Pancreas (tissue), 10 donors: ENCODE results near the gene DDIT4. TPM values are rescaled to one million over a fixed set of nuclear protein-coding genes. Genes with fewer than 3 reads are reported as not detected.
A peak's percentile ranks its signal among the peaks of the same experiment; 100 is the strongest.
"Not testable (repeated sequence)": the region's sequence is repeated elsewhere in the genome, so short reads cannot be mapped to it uniquely, and the experiment has no call there.

ENCODE experiments used
- ATAC-seq, 4 donors: fragments of 200-7000 bp; cut with Tn5 transposase; one replicate each; pipeline versions ENCODE4 v1.8.0 to v1.9.1; 2020; ENCODE audit warnings: mild to moderate bottlenecking in 4 of 4, moderate library complexity in 4 of 4
- DNase-seq, 6 donors: peaks; one replicate each; pipeline ENCODE4 v3.0.0-alpha.2; 2020
- FAIRE-seq: peaks from 2 replicates; lab custom pipeline; 2012; peaks lifted over from hg19 to GRCh38; lab: Jason Lieb, UNC
- H3K27ac ChIP-seq, 4 donors: fragments of 200-600 bp; sonication (generic); 1 replicate in 3 of 4; 2 replicates in 1 of 4; pipeline versions ENCODE4 v1.5.0 to v1.8.0; 2020
- H3K27me3 ChIP-seq, 4 donors: fragments of 200-600 bp; one replicate each; pipeline ENCODE4 v1.8.0; 2021
- H3K36me3 ChIP-seq, 3 donors: fragments of 200-600 bp; sonication (generic) in 1 of 3; one replicate each; pipeline versions ENCODE4 v1.5.0 to v1.8.0; 2020 to 2021
- H3K4me1 ChIP-seq, 3 donors: fragments of 200-600 bp; one replicate each; pipeline ENCODE4 v1.8.0; 2021
- H3K4me3 ChIP-seq, 4 donors: fragments of 200-600 bp; sonication (generic) in 2 of 4; one replicate each; pipeline versions ENCODE4 v1.5.0 to v1.8.0; 2020 to 2021
- H3K9me3 ChIP-seq, 4 donors: fragments of 200-600 bp; one replicate each; pipeline ENCODE4 v1.8.0; 2021
- CTCF ChIP-seq, 4 donors: fragments of 200-600 bp; sonication (generic) in 3 of 4; IDR thresholded peaks; one replicate each; pipeline versions ENCODE4 v1.5.0 to v1.8.0; 2021; ENCODE audit warnings: antibody characterized with exemption in 4 of 4
- WGBS, 2 donors: extraction: QIAGEN DNeasy Blood & Tissue Kit; methylation state at CpG; one replicate each; pipeline ENCODE4 v1.1.7; 2013; 5-methylcytosine and 5-hydroxymethylcytosine counted together
- intact Hi-C, 3 donors: fragments of 100-400 bp; cut with DNase I; formaldehyde crosslinking; loops; one replicate each; pipeline versions ENCODE4 v1.11.1 to v1.14.2; 2022
- polyA plus RNA-seq, 2 donors: library from polyadenylated mRNA; stranded (reverse); fragments of 200-250 nt; gene quantifications; one replicate each; pipeline ENCODE4 v1.2.3, GENCODE V29; 2013
- total RNA-seq, 6 donors: library from RNA; stranded (reverse); fragmentation: NEBNext Ultra II Directional in 4 of 6; extraction: Animal tissue kit (Norgen Biotek cat#: 25700) in 4 of 6; gene quantifications; one replicate each; pipeline versions ENCODE4 v1.2.1 to v1.2.4, GENCODE V29; 2021 to 2023
- donor health status: healthy with polysubstance abuse.
- donor health status: DM: no; HTN: no; CAD: no; lungs with moderate emphysema.
- donor health status: DM: no; HTN: no; CAD: no.
- donor health status: control.
- donor health status: control.
- donor health status: Bipolar disorder and iron deficiency.
- donor health status: DM: yes; HTN: yes; CAD: no.
- donor health status: DM: no; HTN: no; CAD: no.
- donor health status: DM: no; HTN: no; CAD: no.
- donor health status: DM: yes; HTN: yes; CAD: no.

The DDIT4 gene
- total and polyA plus RNA-seq, 8 donors: 61.6 to 1,144 (median 215) TPM

GRCh38 chr10:72297805-72298591 is 24.3 kb downstream of the DDIT4 start:
- 11 to 12% methylated on average over 54 to 55 of the region's 55 CpGs for WGBS, 2 donors
- peak; percentile 91 to 98 (median 96) for DNase-seq
- peaks cover 0 to 11% (median 11%) of the 10 kb centered on the region in 3 donors for H3K4me1 ChIP-seq
- no peaks in the 10 kb centered on the region for H3K27me3 ChIP-seq
- peak overlapping the region; percentile 33 to 67 (median 53) for H3K4me3 ChIP-seq
- no peaks in the 10 kb centered on the region for H3K9me3 ChIP-seq
- intact Hi-C loops: no loop called here
- peak overlapping the region; percentile 77 to 93 (median 90) for H3K27ac ChIP-seq
- H3K36me3 ChIP-seq: no peaks in the 10 kb centered on the region
- TF ChIP-seq CTCF (IDR thresholded peaks at IDR 0.05): no peak
- peak; percentile 94 to 97 (median 96) for ATAC-seq
- no peak for FAIRE-seq

GRCh38 chr10:72298592-72299519 is 25.1 kb downstream of the DDIT4 start:
- H3K4me3 ChIP-seq: no peak overlapping the region
- H3K27me3 ChIP-seq: no peaks in the 10 kb centered on the region
- H3K9me3 ChIP-seq: no peaks in the 10 kb centered on the region
- WGBS, 2 donors: 86 to 90% methylated on average over 16 of the region's 16 CpGs
- peak overlapping the region; percentile 22 to 93 (median 90) for H3K27ac ChIP-seq
- intact Hi-C loops: no loop called here
- no peak for TF ChIP-seq CTCF (IDR thresholded peaks at IDR 0.05)
- H3K36me3 ChIP-seq: no peaks in the 10 kb centered on the region
- DNase-seq (peak in 1 of 6 donors; percentile 56), FAIRE-seq (no peak), ATAC-seq (no peak)
- H3K4me1 ChIP-seq: peaks cover 0 to 11% (median 11%) of the 10 kb centered on the region in 3 donors

- intact Hi-C loops: no loop called here
- FAIRE-seq (no peak), DNase-seq (no peak), ATAC-seq (no peak)
- H3K4me3 ChIP-seq: no peak overlapping the region
- TF ChIP-seq CTCF (IDR thresholded peaks at IDR 0.05): no peak
- no peaks in the 10 kb centered on the region for H3K27me3 ChIP-seq
- H3K9me3 ChIP-seq: no peaks in the 10 kb centered on the region
- WGBS, 2 donors: 83 to 89% methylated on average over 8 of the region's 8 CpGs
- H3K4me1 ChIP-seq: peaks cover 0 to 6% (median 0%) of the 10 kb centered on the region in 3 donors
- H3K27ac ChIP-seq: no peak overlapping the region
- H3K36me3 ChIP-seq: no peaks in the 10 kb centered on the region
Measured at GRCh38 chr10:72303424-72304128, 29.9 kb downstream of the DDIT4 start.

- intact Hi-C loops: no loop called here
- TF ChIP-seq CTCF (IDR thresholded peaks at IDR 0.05): no peak
- H3K36me3 ChIP-seq: no peaks in the 10 kb centered on the region
- H3K4me3 ChIP-seq: no peak overlapping the region
- no peaks in the 10 kb centered on the region for H3K27me3 ChIP-seq
- FAIRE-seq (no peak), ATAC-seq (no peak), DNase-seq (no peak)
- WGBS, 2 donors: 77 to 82% methylated on average over 5 of the region's 5 CpGs
- H3K27ac ChIP-seq: no peak overlapping the region
- H3K4me1 ChIP-seq: peaks cover 0 to 14% (median 0%) of the 10 kb centered on the region in 3 donors
- no peaks in the 10 kb centered on the region for H3K9me3 ChIP-seq
Measured at GRCh38 chr10:72306215-72306760, 32.6 kb downstream of the DDIT4 start.

GRCh38 chr10:72307711-72308110 is 34.0 kb downstream of the DDIT4 start:
- ATAC-seq, H3K36me3 ChIP-seq, DNase-seq, intact Hi-C loops, FAIRE-seq, H3K4me3 ChIP-seq, H3K27ac ChIP-seq, H3K9me3 ChIP-seq, H3K27me3 ChIP-seq: not testable (repeated sequence)
- 94 to 97% methylated on average over 7 of the region's 7 CpGs for WGBS, 2 donors
- H3K4me1 ChIP-seq: peaks cover 0 to 14% (median 0%) of the 10 kb centered on the region in 3 donors
